Measurements from ENCODE around the gene USP21. TPM values are rescaled to one million over a fixed set of nuclear protein-coding genes. Genes with fewer than 3 reads are reported as not detected.

The USP21 gene
- total and polyA plus RNA-seq, 9 of the 15 experiments (the other 6 are each of a cell fraction or from before 2014, with no cell fraction given): 4.9 to 52.4 (median 21.6) TPM

GRCh38 chr1:161200421-161200991 lies 41.2 kb downstream of the USP21 start:
- H3K79me2 ChIP-seq (ENCODE audit: control insufficient read depth, insufficient read depth, low read length): peaks cover 27% of the 10 kb centered on the region
- no TSS peak for BruUV-seq (replicated peaks)
- intact Hi-C loops (cut with micrococcal nuclease) (loop anchor here (5.0 kb wide), 1 partner anchor 107 kb away; the partner anchor contains the start of gene MPZ), in situ Hi-C loops (cut with MboI) (no loop called here)
- no peaks in the 10 kb centered on the region for H3K27me3 ChIP-seq (ENCODE audit: control insufficient read depth in 2 of 2, insufficient read depth in 2 of 2, low read length in 2 of 2)
- peak; percentile 6 for ATAC-seq
- H3K27ac ChIP-seq (ENCODE audit: extremely low read depth, low read depth, low read length): peak overlapping the region; percentile 99
- H3K36me3 ChIP-seq (ENCODE audit: control insufficient read depth, insufficient read depth, low read length): peaks cover 21% of the 10 kb centered on the region
- H3K4me3 ChIP-seq: no peak overlapping the region
- H2AFZ ChIP-seq (ENCODE audit: low read depth, low read length): peak overlapping the region; percentile 97
- no peaks in the 10 kb centered on the region for H4K20me1 ChIP-seq (replicated peaks; ENCODE audit: control insufficient read depth, insufficient read depth, low read length)
- DNase-seq (ENCODE audit: extremely low read depth in 1 of 4, low spot score in 3 of 4): peak in 3 of 4 experiments; percentile 52 to 60 (median 55)
- H3K9ac ChIP-seq (ENCODE audit: insufficient read depth in 1 of 2, low read depth in 2 of 2, low read length in 2 of 2): peak overlapping the region; percentile 83 to 92; a peak in 3 of 4 replicates
- no peaks in the 10 kb centered on the region for H3K9me1 ChIP-seq (ENCODE audit: control insufficient read depth, insufficient read depth, low read length)
- FAIRE-seq: peak; percentile 11
- no peaks in the 10 kb centered on the region for H3K9me3 ChIP-seq (replicated peaks; ENCODE audit: control insufficient read depth, insufficient read depth, low read depth, low read length)
- WGBS (ENCODE audit: insufficient coverage, low coverage, missing lambda C conversion rate): 10% methylated on average over 5 of the region's 5 CpGs
- H3K4me2 ChIP-seq (ENCODE audit: insufficient read depth, low read length): peak overlapping the region; percentile 97
- peaks cover 59 to 68% of the 10 kb centered on the region in 2 experiments for H3K4me1 ChIP-seq (replicated peaks in 1 of 2; ENCODE audit: control insufficient read depth in 2 of 2, insufficient read depth in 2 of 2, low read length in 2 of 2)
- ChIA-PET POLR2A (interaction anchor here (0.5 to 1.4 kb wide), 4 partner anchors 13 to 118 kb away, joined by 3 to 4 read pairs (median 4); no protein-coding TSS in a partner anchor), CTCF (ENCODE audit: low intra/inter-chr PET ratio) (no interaction called here)
- no peak for TF ChIP-seq MEF2D (tag; conservative IDR thresholded peaks at IDR 0.05; ENCODE audit: low read depth)
- TF ChIP-seq BRF1 (IDR thresholded peaks at IDR 0.05; ENCODE audit: borderline replicate concordance, extremely low read depth, insufficient read length): no peak
- TF ChIP-seq TOE1 (IDR thresholded peaks at IDR 0.05; ENCODE audit: borderline replicate concordance): no peak
- 0 out of 2 replicates have a peak, but pooled peaks have one; percentile 43 for TF ChIP-seq TOE1 (CRISPR knock-in tag; IDR thresholded peaks at IDR 0.05; ENCODE audit: borderline replicate concordance, low read depth)
- TF ChIP-seq PKNOX1 (IDR thresholded peaks at IDR 0.05): peak; percentile 46; the same call in 1 of the 2 replicates
- TF ChIP-seq, protein P1, sequence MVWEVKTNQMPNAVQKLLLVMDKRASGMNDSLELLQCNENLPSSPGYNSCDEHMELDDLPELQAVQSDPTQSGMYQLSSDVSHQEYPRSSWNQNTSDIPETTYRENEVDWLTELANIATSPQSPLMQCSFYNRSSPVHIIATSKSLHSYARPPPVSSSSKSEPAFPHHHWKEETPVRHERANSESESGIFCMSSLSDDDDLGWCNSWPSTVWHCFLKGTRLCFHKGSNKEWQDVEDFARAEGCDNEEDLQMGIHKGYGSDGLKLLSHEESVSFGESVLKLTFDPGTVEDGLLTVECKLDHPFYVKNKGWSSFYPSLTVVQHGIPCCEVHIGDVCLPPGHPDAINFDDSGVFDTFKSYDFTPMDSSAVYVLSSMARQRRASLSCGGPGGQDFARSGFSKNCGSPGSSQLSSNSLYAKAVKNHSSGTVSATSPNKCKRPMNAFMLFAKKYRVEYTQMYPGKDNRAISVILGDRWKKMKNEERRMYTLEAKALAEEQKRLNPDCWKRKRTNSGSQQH (CRISPR knock-in tag; IDR thresholded peaks at IDR 0.05): no peak
- TF ChIP-seq ZNF444 (CRISPR knock-in tag; IDR thresholded peaks at IDR 0.05): no peak
- no peak for TF ChIP-seq BCOR (IDR thresholded peaks at IDR 0.05)
- no peak for TF ChIP-seq MECOM (CRISPR knock-in tag; IDR thresholded peaks at IDR 0.05)
- TF ChIP-seq ZBTB7A (IDR thresholded peaks at IDR 0.05; ENCODE audit: borderline replicate concordance, control insufficient read depth, low read depth, low read length): peak; percentile 62
- TF ChIP-seq CSDE1 (IDR thresholded peaks at IDR 0.05): no peak
- TF ChIP-seq CBX3 (IDR thresholded peaks at IDR 0.05; ENCODE audit: borderline replicate concordance in 1 of 2, low read length in 2 of 2): no peak; a peak in 1 of 3 replicates
- peak; percentile 46; the same call in 1 of the 2 replicates for TF ChIP-seq ATF3 (IDR thresholded peaks at IDR 0.05)
- TF ChIP-seq ATF3 (CRISPR knock-in tag; conservative IDR thresholded peaks at IDR 0.05): no peak
- no peak for TF ChIP-seq ESRRB (CRISPR knock-in tag; IDR thresholded peaks at IDR 0.05; ENCODE audit: borderline replicate concordance)
- TF ChIP-seq ZNF239 (CRISPR knock-in tag; IDR thresholded peaks at IDR 0.05): 0 out of 2 replicates have a peak, but pooled peaks have one; percentile 0
- no peak for TF ChIP-seq DDX20 (tag; IDR thresholded peaks at IDR 0.05; ENCODE audit: low read depth)
- no peak for TF ChIP-seq TEAD2 (tag; IDR thresholded peaks at IDR 0.05)
- TF ChIP-seq CC2D1A (IDR thresholded peaks at IDR 0.05): no peak
- 0 out of 2 replicates have a peak, but pooled peaks have one; percentile 37 for TF ChIP-seq DIDO1 (tag; IDR thresholded peaks at IDR 0.05; ENCODE audit: low read depth)
